Adrenal gland (tissue), 5 donors: Measurements from ENCODE around the gene SFTPB.

Experiments used
- CTCF ChIP-seq, 6 experiments: fragments of 450-650 bp in 4 of 6; fragments of 200-600 bp in 2 of 6; sonication (generic) in 1 of 6; IDR thresholded peaks; 1 replicate in 5 of 6; 2 replicates in 1 of 6; pipeline versions ENCODE4 v1.5.1 to v1.8.0; 2016 to 2021; ENCODE audit warnings: antibody characterized with exemption in 6 of 6, mild to moderate bottlenecking in 2 of 6, moderate library complexity in 1 of 6
- POLR2A ChIP-seq, 2 donors: fragments of 450-650 bp; IDR thresholded peaks; one replicate each; pipeline ENCODE4 v1.6.1; 2017; ENCODE audit warnings: antibody characterized with exemption in 2 of 2, mild to moderate bottlenecking in 2 of 2, moderate library complexity in 1 of 2
- donor health status: DM: no; HTN: no; CAD: no.

DNA sequence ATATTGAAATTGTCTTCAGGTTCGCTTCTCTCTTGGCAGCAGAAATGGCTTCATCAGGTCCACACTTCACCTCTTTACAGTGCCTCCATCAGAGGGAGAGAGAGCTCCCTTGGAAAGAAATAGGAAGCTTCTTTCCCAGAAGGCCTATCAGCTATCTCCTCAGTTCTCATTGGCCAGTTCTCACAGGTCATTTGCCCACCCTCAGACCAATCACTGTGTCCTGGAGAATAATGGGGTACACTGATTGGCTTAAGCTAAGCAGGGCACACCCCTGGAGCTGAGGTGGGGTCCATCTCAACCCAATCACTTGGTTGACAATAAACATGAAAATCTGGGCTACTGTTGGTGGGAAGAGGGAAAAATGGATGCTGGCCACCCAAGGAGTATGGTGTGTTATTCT lies 31.3 kb upstream of the SFTPB start:
- TF ChIP-seq CTCF (IDR thresholded peaks at IDR 0.05), result no peak
- TF ChIP-seq POLR2A (IDR thresholded peaks at IDR 0.05), result no peak
